ENCODE data around the gene KHK.
A peak's percentile ranks its signal among the peaks of the same experiment; 100 is the strongest.

The KHK gene

GRCh38 chr2:27121906-27122305 lies 35.3 kb downstream of the KHK start:
- peaks cover 17% of the 10 kb centered on the region for H3K4me1 ChIP-seq (ENCODE audit: low read length)
- peaks cover 6% of the 10 kb centered on the region for H3K27me3 ChIP-seq (ENCODE audit: low read depth, low read length)
- no peak overlapping the region for H3K4me2 ChIP-seq (ENCODE audit: low read length)
- H3K27ac ChIP-seq (ENCODE audit: low read length), result no peak overlapping the region
- no peak overlapping the region for H2AFZ ChIP-seq (ENCODE audit: low read depth, low read length)
- no peaks in the 10 kb centered on the region for H4K20me1 ChIP-seq (ENCODE audit: insufficient read depth, low read length)
- H3K36me3 ChIP-seq (replicated peaks; ENCODE audit: low read depth, low read length), result no peaks in the 10 kb centered on the region
- TF ChIP-seq CTCF (IDR thresholded peaks at IDR 0.05; ENCODE audit: low read depth, low read length) (no peak), EZH2phosphoT487 (IDR thresholded peaks at IDR 0.05; ENCODE audit: low read depth) (no peak)
- no peaks in the 10 kb centered on the region for H3K79me2 ChIP-seq (ENCODE audit: low read length)
- H3K9ac ChIP-seq (ENCODE audit: low read length), result no peak overlapping the region
- no peak overlapping the region for H3K4me3 ChIP-seq (ENCODE audit: low read length)
- H3K9me3 ChIP-seq (ENCODE audit: insufficient read depth, low read length), result no peaks in the 10 kb centered on the region

GRCh38 chr2:27122791-27123190 lies 36.2 kb downstream of the KHK start:
- Histone ChIP-seq H3K27me3 (ENCODE audit: low read depth, low read length) (peaks cover 6% of the 10 kb centered on the region), H4K20me1 (ENCODE audit: insufficient read depth, low read length) (no peaks in the 10 kb centered on the region), H3K4me3 (ENCODE audit: low read length) (peak overlapping the region; percentile 80), H3K27ac (ENCODE audit: low read length) (no peak overlapping the region), H3K79me2 (ENCODE audit: low read length) (no peaks in the 10 kb centered on the region), H3K36me3 (replicated peaks; ENCODE audit: low read depth, low read length) (no peaks in the 10 kb centered on the region), H2AFZ (ENCODE audit: low read depth, low read length) (peak overlapping the region; percentile 98), H3K9me3 (ENCODE audit: insufficient read depth, low read length) (no peaks in the 10 kb centered on the region), H3K9ac (ENCODE audit: low read length) (no peak overlapping the region), H3K4me1 (ENCODE audit: low read length) (peaks cover 15% of the 10 kb centered on the region), H3K4me2 (ENCODE audit: low read length) (peak overlapping the region; percentile 97)
- no peak for TF ChIP-seq EZH2phosphoT487 (IDR thresholded peaks at IDR 0.05; ENCODE audit: low read depth)

GRCh38 chr2:27123302-27124150 lies 37.0 kb downstream of the KHK start, which contains the start of gene ABHD1:
Gene ABHD1, plus strand, starts transcription at chr2:27123815. Its CDS starts 134 bp downstream, at chr2:27123949.
- peak within 1 kb of the TSS; percentile 80 for H3K4me3 ChIP-seq (ENCODE audit: low read length)
- peak within 1 kb of the TSS; percentile 67 for H3K9ac ChIP-seq (ENCODE audit: low read length)
- no peaks in the 10 kb centered on the region for H4K20me1 ChIP-seq (ENCODE audit: insufficient read depth, low read length)
- H3K9me3 ChIP-seq (ENCODE audit: insufficient read depth, low read length), result no peaks in the 10 kb centered on the region
- peak within 1 kb of the TSS; percentile 98 for H2AFZ ChIP-seq (ENCODE audit: low read depth, low read length)
- peaks cover 6% of the 10 kb centered on the region for H3K27me3 ChIP-seq (ENCODE audit: low read depth, low read length)
- H3K27ac ChIP-seq (ENCODE audit: low read length), result no peak within 1 kb of the TSS
- H3K79me2 ChIP-seq (ENCODE audit: low read length), result no peaks in the 10 kb centered on the region
- no peak for TF ChIP-seq EZH2phosphoT487 (IDR thresholded peaks at IDR 0.05; ENCODE audit: low read depth)
- peaks cover 15% of the 10 kb centered on the region for H3K4me1 ChIP-seq (ENCODE audit: low read length)
- no peaks in the 10 kb centered on the region for H3K36me3 ChIP-seq (replicated peaks; ENCODE audit: low read depth, low read length)
- peak within 1 kb of the TSS; percentile 97 for H3K4me2 ChIP-seq (ENCODE audit: low read length)

- Histone ChIP-seq H2AFZ (ENCODE audit: low read depth, low read length) (no peak overlapping the region), H3K27ac (ENCODE audit: low read length) (no peak overlapping the region), H3K9ac (ENCODE audit: low read length) (no peak overlapping the region), H3K27me3 (ENCODE audit: low read depth, low read length) (peaks cover 6% of the 10 kb centered on the region), H3K4me3 (ENCODE audit: low read length) (no peak overlapping the region), H3K36me3 (replicated peaks; ENCODE audit: low read depth, low read length) (peaks cover 10% of the 10 kb centered on the region), H4K20me1 (ENCODE audit: insufficient read depth, low read length) (no peaks in the 10 kb centered on the region), H3K4me2 (ENCODE audit: low read length) (no peak overlapping the region), H3K9me3 (ENCODE audit: insufficient read depth, low read length) (no peaks in the 10 kb centered on the region), H3K79me2 (ENCODE audit: low read length) (no peaks in the 10 kb centered on the region), H3K4me1 (ENCODE audit: low read length) (peaks cover 13% of the 10 kb centered on the region)
- no peak for TF ChIP-seq CTCF (IDR thresholded peaks at IDR 0.05; ENCODE audit: low read depth, low read length)
- no peak for TF ChIP-seq EZH2phosphoT487 (IDR thresholded peaks at IDR 0.05; ENCODE audit: low read depth)
Measured at GRCh38 chr2:27125104-27125503, 38.5 kb downstream of the KHK start.

- Histone ChIP-seq H3K9me3 (ENCODE audit: insufficient read depth, low read length) (no peaks in the 10 kb centered on the region), H3K9ac (ENCODE audit: low read length) (no peak overlapping the region), H3K27ac (ENCODE audit: low read length) (no peak overlapping the region), H2AFZ (ENCODE audit: low read depth, low read length) (no peak overlapping the region), H3K4me2 (ENCODE audit: low read length) (no peak overlapping the region), H3K27me3 (ENCODE audit: low read depth, low read length) (peaks cover 3% of the 10 kb centered on the region; the same call in 1 of the 2 replicates), H4K20me1 (ENCODE audit: insufficient read depth, low read length) (no peaks in the 10 kb centered on the region), H3K4me1 (ENCODE audit: low read length) (peaks cover 11% of the 10 kb centered on the region), H3K4me3 (ENCODE audit: low read length) (no peak overlapping the region), H3K79me2 (ENCODE audit: low read length) (no peaks in the 10 kb centered on the region), H3K36me3 (replicated peaks; ENCODE audit: low read depth, low read length) (peaks cover 20% of the 10 kb centered on the region)
- TF ChIP-seq EZH2phosphoT487 (IDR thresholded peaks at IDR 0.05; ENCODE audit: low read depth), result no peak
- TF ChIP-seq CTCF (IDR thresholded peaks at IDR 0.05; ENCODE audit: low read depth, low read length), result no peak
Measured at GRCh38 chr2:27126252-27126710, 39.7 kb downstream of the KHK start.
